ENCODE data around the gene BMAL1. TPM values are rescaled to one million over a fixed set of nuclear protein-coding genes. Genes with fewer than 3 reads are reported as not detected.

BMAL1 gene
- total RNA-seq, 1 donor from 2014 or later, result 22.8 TPM

DNA sequence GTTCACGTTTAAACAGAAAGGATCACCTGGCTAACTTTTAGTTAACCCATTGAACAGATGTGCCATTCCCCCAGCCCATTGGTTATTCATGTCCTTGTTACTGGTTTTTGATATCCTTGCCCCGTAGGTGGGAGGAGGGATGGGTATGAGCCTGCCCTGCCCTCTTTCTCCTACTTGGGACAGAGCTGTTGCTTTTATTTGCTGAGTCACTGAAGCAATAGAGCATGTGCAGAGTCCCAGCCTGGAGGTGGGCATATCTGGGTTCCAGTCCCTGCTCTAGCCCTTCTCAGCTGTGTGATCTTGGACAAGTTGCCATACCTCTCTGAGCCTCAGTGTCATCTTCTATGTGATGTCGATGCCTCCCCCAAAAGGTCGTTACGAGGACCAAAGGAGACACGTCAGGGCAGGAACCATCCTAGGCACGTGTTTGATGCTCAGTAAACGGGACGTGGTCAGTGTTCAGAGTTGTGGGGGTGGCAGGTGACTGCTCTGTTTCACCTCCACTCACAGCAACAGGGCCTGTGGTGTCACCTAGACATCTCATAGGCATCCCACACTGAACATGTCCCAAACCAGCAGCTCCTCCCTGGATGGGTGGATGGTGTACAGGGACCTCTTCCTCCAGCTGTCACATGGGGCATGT, 61.0 kb downstream of the BMAL1 start:
- intact Hi-C loops (cut with micrococcal nuclease), result loop anchor here (1.0 to 5.0 kb wide), 3 partner anchors 86 to 130 kb away; partner anchors contain the start of gene BTBD10

- intact Hi-C loops (cut with micrococcal nuclease), result loop anchor here (5.0 kb wide), 2 partner anchors 87 to 123 kb away; partner anchors contain the start of gene BTBD10
Observed at GRCh38 chr11:13339195-13340153, 61.9 kb downstream of the BMAL1 start.

- intact Hi-C loops (cut with micrococcal nuclease), result no loop called here
Observed at GRCh38 chr11:13341026-13341425, 63.4 kb downstream of the BMAL1 start.

DNA sequence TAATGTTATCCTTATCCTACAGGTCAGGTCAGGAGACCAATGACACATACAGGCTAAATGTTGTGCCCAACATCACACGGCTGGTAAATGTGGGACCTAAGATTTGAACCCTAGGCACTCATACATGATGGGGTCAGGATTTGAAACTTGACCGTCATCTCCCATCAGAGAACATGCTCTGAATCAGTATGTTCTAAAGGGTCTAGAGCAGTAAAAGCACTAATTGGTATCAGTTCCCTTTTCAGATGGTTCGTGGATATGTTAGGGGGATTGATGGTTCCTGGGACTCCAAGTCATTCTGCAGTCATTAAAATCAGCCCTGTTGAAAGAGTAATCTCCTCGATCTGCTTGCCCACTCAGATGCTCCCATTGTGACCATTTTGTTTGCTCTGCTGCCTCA, 65.5 kb downstream of the BMAL1 start:
- intact Hi-C loops (cut with micrococcal nuclease), result loop anchor here (2.0 kb wide), 1 partner anchor 378 kb away; no protein-coding TSS in a partner anchor

- intact Hi-C loops (cut with micrococcal nuclease), result loop anchor here (1.0 to 2.0 kb wide), 2 partner anchors 161 to 379 kb away; no protein-coding TSS in a partner anchor
Observed at GRCh38 chr11:13343931-13344717, 66.5 kb downstream of the BMAL1 start.

DNA sequence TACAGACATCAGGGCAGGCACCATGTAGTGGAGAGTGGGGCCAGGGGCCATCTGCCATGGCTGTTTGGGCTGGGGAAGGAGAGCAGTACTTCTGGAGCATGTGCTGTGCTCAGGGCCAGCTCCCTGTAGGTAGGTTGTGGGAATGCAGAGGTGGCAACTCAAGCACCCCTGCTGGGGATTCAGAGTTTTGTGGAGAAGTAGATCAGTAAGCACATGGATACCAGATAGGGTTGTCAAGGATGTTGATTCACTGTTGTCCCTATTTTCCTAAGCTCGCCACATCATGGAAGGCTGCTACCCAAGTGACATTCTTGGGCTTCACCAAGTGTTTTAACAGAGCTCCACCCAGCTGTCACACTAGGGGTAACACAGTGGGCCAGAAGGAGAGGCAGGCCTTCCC, 67.2 kb downstream of the BMAL1 start:
- intact Hi-C loops (cut with micrococcal nuclease), result loop anchor here (1.0 kb wide), 1 partner anchor 162 kb away; no protein-coding TSS in a partner anchor

GRCh38 chr11:13346470-13346869, 68.9 kb downstream of the BMAL1 start:
- intact Hi-C loops (cut with micrococcal nuclease), result no loop called here

- intact Hi-C loops (cut with micrococcal nuclease), result no loop called here
Observed at GRCh38 chr11:13347901-13348300, 70.3 kb downstream of the BMAL1 start.

DNA sequence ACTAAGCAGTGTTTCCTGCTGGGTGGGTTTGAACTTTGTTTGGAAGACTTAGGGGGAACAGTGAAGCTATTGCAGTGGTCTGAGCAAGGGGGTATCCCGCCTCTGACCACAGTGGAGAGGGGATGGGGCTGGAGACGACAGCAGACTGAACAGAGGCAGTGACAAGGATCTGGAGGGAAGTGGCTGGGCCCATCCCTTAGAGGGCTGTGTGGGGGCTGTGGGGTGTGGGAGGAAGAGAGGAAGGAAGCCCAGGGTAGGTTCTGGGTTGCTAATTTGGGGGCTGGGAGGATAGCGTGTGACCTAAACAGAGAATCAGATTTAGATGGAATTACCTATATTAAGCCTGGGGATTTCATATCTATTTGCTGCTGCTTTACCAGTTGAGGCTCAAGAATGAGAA, 70.7 kb downstream of the BMAL1 start:
- intact Hi-C loops (cut with micrococcal nuclease), result no loop called here

GRCh38 chr11:13349046-13349445, 71.5 kb downstream of the BMAL1 start:
- intact Hi-C loops (cut with micrococcal nuclease), result no loop called here

- intact Hi-C loops (cut with micrococcal nuclease), result no loop called here
Observed at GRCh38 chr11:13349581-13349980, 72.0 kb downstream of the BMAL1 start.

DNA sequence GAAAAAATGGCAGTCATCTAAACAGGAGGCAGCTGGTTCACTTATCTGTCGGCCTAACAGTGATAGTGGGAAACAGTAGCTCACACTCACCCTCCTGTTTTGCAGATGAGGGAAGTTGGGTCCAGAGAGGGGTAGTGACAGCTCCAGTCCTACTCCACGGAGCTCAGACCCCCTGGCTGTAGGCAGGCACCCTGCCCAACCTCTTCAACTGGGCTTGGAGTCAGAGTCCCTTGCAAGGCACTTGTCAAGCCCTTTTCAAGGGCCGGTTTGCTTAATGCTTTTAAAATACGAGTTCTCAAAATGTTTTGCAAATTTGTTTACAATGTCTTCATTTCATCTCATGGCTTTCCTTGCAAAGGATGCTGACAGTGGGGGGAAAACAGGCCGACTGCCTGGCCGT, 75.1 kb downstream of the BMAL1 start:
- intact Hi-C loops (cut with micrococcal nuclease), result no loop called here

GRCh38 chr11:13354335-13354734, 76.7 kb downstream of the BMAL1 start:
- intact Hi-C loops (cut with micrococcal nuclease), result no loop called here

DNA sequence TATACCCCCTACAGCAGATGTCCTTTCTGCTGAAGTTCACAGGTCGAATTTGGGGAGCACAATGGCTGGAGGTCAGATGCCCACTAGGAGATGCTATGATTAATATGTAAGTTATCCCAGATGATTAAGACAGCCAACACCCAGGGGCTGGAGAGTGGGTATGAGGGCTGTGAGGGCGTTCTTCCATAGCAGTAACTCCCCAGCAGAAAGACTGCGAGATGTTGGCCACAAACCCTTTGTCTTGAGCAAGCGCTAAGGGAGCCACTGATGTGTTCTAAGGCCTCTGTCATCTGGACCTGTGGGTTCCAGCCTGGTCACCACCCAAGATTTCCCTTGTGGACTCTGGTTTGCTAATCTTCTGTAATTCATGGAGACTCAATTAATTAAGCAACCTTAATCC, 77.6 kb downstream of the BMAL1 start:
- intact Hi-C loops (cut with micrococcal nuclease), result no loop called here

GRCh38 chr11:13357232-13357631, 79.6 kb downstream of the BMAL1 start:
- intact Hi-C loops (cut with micrococcal nuclease), result no loop called here

DNA sequence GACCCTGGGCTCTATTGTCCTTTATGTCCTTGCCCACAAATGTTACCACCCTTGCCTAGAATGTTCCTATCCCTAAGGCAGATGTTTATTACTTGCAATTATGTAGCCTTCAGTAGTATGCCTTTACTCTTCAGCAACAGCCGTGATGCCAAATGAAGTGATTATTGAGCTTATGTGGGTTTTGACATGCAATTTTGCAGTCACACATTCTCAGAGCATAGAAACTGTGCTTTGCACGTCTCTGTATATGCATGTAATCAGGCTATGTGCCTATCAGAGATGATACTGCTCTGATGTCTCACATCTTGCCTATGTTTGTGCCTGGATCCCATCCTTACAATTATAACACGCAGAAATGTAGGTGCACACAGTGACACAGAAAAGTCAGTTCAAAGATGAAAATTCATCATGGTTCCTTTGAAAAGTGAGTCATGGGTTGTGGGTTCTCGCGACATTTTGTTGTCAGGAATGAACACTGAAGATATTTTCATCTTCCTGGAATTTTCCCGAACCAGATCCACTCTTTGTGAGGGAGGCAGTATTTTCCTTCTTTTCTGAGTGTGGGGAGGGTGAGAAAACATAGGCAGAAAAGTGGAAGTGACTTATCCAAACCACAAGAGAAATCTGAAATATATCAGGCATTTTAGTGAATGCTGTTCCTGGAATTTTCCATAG, 81.1 kb downstream of the BMAL1 start:
- intact Hi-C loops (cut with micrococcal nuclease), result no loop called here

GRCh38 chr11:13362596-13363109, 85.1 kb downstream of the BMAL1 start:
- intact Hi-C loops (cut with micrococcal nuclease), result no loop called here

DNA sequence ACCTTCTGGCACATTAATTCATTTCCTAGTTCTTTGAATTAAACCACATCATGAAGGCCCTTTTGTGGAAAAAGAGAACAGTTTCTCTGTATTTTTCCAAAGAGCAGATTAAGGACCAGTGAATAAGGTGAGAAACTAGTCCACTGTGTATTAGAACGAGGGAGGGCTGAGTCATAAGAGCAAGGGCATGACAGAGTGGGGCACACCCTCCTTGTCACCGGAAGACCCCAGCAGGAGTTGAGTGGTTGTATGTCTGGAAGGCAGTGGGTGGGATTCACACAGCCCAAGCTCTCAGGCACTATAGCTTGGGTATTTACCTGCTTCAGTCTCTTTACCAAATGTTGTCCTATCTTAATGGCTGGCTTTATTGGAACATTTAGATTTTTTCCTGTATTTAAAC, 86.8 kb downstream of the BMAL1 start:
- intact Hi-C loops (cut with micrococcal nuclease), result no loop called here

DNA sequence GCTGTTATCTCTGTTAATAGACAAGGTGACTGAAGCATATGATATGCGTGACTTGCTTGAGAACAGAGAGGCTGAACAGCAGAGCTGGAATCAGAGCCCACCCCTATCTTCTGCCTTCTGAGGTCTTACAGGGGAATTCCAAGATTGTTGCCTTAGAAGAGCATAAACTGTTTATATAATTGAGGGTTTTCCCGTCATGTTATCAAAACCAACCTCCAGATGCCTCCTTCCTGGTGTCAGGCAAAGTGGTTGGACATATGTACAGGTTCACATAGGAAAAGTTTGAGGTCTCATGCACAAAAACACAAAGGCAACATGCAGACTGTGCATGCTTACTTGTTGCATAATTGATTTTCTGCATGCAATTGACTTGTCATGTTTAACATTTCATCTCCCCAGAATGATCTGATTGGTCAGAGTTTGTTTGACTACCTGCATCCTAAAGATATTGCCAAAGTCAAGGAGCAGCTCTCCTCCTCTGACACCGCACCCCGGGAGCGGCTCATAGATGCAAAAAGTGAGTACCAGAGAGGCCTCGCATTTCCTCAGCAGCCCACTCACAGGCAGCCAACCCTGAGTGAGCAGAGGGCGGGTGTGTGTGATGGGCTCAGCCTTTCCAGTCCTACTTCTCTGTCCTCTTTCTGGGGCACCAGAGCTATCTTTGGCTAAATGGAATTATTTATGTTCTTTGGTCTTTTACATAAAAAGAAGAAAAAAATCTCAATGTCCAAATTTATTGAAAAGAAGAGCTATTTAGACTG, 88.9 kb downstream of the BMAL1 start:
- intact Hi-C loops (cut with micrococcal nuclease), result no loop called here

- intact Hi-C loops (cut with micrococcal nuclease), result no loop called here
Observed at GRCh38 chr11:13367115-13367514, 89.5 kb downstream of the BMAL1 start.
